IPS-NIHi7 (cell line): ENCODE results near the gene ITIH5.
"Not testable (repeated sequence)": the region's sequence is repeated elsewhere in the genome, so short reads cannot be mapped to it uniquely, and the experiment has no call there.

ENCODE experiments used
- DNase-seq: peaks from one replicate; pipeline ENCODE4 v3.0.0; 2012; ENCODE audit warnings: mixed read lengths; ENCODE audit errors: extremely low spot score

ITIH5 gene

DNA sequence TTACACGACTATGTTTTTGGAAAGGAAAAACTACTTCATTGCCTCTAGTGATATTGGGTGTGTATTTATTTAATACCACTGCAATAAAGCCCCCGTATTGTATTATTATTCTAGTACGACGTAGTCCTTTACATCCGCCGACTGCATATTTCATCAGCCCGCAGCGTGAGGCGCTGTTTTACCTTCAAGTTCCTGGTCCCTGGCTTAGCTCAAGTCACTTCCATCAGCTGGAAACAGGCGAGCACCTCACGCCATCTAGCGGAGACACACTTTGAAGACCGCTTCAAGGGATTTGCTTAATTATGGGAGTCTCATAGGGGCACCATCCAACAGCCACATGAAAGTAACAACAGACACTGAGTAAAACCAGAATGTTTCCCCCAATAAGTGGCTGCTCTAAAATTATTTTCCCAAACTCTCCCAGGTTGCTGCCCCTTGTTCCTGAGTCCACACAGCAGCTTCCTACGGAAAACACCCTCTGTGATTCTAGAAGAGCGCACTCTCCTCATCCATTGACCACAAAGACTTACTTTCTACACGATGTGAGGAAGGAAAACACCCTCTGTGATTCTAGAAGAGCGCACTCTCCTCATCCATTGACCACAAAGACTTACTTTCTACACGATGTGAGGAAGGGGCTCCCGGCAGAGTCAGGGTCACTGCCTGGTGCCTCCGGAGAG lies 20.6 kb upstream of the ITIH5 start:
- peak; percentile 91 for DNase-seq

DNA sequence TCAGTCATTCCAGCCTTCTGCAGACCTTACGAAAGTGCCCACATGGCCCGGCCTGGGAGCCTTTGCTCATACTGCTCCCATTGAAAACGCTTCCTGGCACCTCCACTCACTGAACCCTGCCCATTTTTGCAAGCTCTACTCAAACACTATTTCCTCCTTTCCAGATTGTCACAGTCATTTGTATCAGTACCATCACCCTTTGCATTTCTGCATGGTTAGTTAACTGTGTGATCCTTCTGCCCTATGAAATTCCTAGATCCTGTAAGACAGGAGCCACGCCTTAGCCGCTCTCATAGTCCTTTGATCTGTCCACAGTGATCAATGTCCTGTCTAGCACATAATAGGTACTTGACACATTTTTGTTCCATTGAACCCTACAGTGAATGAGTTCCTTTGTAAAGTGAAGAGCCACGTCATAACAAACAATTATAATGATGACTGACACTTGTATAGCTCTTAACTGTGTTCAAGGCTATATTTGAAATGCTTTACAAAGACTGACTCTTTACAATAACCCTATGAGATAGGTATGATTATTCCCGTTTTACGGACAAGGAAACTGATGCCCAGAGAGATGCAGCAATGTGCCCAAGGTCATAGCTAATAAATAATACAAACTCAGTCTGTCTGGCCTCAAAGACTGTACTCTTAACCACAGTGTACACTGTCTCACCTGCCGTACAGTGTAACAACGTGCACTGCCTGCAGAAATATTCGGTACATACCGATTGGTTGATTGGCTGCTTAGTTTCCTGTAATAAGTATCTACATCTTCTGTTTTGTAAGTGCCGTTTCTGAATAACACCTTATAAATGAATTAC lies 19.8 kb upstream of the ITIH5 start:
- DNase-seq, result no peak

DNA sequence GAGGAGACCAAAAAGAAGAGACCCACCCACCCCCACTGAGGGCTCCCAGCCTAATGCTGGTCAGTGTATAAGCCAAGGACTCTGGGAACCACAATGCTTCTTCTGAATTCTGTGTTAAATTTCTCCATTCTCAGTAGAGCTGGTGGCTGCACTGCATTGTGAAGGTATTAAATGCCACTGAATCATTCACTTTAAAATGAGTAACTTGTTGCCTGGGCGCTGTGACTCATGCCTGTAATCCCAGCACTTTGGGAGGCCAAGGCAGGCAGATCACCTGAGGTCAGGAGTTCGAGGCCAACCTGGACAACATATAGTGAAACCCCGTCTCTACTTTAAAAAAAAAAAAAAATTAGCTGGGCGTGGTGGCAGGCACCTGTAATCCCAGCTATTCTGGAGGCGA lies 13.3 kb upstream of the ITIH5 start:
- DNase-seq, result not testable (repeated sequence)

DNA sequence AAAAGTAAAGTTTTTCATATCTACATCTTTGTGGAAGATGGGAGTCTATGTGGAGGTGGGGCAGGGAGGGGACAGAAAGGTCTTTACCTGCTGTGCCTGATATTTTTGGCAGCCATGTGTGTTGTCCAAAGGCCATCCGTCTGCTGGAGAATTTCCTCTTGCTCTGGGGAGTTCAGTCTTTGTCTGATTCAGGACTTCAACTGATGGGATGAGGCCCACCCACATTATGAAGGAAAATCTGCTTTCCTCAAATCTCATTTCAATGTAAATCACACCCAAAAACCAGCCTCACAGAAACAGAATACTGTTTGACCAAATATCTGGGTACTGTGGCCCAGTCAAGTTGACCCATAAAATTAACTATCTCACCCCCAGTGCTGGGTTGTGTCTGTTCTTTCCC lies 12.5 kb upstream of the ITIH5 start:
- DNase-seq, result no peak

DNA sequence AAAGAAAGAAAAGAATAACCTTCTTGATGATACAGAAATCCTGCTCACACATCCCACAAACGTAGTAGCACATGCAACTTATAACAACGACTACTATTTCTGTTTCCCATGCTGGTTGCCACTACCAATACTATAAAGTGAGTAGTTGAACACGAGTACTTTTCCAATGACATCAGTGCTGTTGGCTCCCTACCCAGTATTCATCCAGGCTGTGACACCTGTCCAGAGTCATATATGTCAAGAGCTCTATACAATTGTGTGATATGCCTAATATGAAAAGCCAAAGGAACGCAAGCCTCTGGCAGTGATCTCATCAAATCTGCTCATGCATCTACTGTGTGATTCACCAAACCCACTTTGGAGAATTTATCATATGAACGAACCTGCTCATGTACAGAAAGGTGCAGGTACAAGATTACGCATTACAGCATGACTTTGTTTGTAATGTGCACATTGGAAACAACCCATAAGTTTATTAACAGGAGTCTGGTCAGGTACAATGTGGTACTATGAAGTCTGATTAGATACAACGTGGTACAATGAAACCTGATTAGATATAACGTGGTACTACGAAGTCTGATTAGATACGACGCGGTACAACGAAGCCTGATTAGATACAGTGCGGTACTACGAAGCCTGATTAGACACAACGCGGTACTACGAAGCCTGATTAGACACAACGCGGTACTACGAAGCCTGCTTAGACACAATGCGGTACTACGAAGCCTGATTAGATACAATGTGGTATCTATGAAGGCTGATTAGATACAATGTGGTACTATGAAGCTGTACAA lies 5.8 kb upstream of the ITIH5 start:
- DNase-seq, result no peak

DNA sequence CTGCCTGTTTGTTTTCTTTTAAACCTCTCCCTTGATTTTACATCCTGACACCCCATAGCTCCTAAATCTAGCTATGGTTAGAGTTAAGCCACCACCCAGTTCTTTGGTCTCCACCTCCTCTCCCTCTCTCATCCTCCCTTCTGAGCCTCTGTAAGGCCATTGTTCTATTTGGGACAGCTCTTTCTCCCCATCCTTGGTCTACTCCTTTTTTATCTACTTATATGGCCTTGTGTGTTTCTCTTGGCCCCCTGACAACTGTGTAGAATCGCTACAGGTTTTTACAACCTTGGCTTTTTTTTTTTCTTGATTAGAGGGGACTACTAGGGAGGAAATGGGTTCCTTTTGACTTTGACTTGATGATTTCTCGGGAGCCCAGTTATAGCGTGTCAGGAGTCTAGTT lies 3.4 kb upstream of the ITIH5 start:
- DNase-seq, result no peak

DNA sequence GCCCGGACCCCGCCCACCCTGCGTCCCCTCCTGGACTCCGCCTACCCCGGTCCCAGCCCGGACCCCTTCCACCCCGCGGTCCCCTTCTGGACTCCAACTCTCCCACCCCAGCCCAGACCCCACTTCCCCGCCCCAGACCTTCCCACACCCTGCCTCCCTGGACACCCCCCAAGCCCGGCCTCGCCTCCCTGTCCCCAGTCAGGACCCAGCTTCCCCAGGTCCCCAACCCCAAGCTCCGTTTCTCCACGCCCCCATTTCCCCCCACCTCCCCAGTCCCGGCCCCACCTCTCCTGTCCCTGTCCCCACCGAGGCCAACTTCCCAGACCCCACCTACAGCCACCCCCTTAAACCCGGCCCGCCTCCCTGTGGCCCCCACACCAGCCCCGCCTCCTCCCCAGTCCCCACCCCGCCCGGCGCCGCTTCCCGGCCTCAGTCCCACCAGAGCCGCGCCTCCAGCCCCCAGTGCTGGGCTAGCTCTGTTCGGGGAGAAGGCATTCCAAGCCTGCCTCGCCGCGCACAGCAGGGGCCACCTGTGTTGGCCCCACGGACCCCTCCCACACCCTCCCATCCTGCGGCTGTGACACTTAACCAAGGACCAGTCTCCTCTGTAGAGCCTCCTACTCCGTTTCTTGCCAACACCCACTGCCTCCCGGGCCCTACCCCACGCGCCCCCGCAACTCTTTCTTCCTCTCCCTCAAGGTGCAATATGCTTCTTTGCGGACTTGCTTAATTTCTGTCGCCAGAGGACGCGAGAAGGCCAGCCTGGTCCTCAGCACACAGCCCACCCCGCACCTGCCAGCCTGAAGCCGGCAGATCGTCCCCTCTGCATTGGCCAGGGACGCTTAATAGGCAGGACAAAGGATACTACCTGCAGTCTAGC lies 736 bp upstream of the ITIH5 start:
- peak; percentile 58 for DNase-seq

DNA sequence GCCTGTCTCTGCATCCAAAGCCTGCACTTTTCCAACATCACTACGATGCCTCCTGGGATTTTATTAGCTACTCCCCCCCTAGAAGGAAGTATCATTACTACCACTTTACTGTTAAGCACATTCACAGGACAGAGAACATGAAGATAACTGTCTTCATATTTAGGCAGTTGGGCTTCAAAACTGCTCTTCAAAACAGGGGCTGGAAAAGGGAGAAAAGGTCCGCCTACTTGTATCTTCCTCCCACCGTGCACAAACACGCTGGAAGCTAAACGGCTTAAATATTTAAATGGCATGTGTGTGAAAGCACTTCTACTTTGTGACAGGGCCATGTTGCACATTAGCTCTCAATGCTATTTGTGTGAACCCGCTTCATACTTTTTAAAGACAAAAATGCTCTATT lies 999 bp downstream of the ITIH5 start:
- no peak for DNase-seq

DNA sequence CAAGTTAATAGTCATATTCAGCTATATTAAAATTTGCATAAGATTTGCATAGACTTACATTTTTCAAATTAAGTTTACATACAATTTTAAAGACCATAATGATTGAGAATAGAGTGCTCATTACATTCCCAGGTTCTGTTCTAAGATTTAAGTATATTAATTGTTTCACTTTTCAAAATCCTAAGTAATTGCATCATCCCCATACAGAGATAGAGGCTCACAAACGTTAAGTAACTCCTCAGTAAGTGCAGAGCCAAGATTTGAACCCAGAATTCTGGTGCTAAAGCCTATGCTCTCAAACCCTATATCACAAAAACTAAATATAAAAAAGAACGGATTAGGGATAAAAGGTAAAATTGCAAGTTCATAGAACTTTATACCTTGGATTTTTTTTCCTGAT lies 2.1 kb downstream of the ITIH5 start:
- DNase-seq, result no peak

DNA sequence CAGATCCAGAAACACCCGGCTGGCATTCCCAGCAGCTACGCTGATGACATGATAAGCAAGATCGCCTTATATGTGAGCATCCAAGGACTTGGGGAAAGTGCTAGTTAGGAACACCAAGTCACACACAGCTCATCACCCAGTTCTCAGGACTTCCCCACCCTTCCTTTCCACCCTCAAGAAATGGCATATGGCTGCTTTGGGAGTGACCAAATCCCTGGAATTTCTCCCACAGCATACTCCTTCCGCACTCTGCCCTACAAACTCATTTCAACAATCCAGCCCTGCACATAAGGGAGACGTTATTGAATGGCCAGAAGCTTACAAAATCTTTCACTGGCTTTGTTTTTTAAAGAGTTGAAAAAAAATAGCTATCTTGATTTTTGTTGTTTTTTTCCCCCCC lies 4.2 kb downstream of the ITIH5 start:
- no peak for DNase-seq

DNA sequence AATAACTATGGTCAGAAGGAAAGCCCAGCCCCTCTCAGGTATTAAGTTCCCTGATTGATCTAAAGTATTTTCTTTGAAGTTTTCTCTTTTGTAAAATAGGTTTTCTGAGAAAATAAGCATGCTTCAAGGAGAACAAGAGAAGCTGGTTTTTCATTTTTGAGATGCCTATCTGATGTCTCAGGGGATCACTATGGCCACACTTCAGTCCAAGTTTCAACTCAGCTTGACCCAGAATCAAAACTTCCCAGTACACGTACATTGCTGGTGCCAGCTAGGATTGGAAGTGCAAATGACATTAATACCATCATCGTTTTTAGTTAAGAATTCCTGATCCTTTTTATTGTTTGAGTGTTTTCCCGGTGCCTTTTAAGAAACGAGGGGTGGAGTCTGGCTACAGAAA lies 7.2 kb downstream of the ITIH5 start:
- no peak for DNase-seq

DNA sequence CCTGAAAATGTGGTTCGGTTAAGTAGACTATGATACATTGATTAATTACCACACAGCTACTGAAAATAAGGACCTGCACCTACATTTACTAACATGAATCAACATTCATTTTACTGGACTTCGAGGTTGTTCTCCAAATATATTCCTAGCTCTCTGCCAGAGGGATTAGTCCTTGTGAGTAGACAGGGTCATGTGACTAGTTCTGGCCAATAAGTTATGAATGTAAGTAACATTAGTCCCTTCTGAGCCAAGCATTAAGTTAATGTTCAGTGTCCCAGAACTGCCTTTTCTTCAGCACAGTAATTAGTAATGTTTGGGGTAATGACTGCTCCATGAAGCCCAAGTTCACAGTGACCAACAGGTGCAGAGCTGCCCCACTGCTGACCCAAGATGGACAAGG lies 9.2 kb downstream of the ITIH5 start:
- no peak for DNase-seq

DNA sequence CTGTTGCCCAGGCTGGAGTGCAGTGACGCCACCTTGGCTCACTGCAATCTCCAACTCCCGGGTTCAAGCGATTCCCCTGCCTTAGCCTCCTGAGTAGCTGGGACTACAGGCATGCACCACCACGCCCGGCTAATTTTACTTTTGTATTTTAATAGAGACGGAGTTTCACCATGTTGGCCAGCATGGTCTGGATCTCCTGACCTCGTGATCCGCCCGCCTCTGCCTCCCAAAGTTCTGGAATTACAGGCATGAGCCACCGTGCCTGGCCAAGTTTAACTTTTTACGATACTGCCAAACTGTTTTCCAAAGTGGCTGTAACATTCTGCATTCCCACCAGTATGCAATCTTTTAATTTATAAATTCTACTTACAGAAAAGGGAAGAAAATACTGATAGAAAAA lies 9.7 kb downstream of the ITIH5 start:
- not testable (repeated sequence) for DNase-seq

DNA sequence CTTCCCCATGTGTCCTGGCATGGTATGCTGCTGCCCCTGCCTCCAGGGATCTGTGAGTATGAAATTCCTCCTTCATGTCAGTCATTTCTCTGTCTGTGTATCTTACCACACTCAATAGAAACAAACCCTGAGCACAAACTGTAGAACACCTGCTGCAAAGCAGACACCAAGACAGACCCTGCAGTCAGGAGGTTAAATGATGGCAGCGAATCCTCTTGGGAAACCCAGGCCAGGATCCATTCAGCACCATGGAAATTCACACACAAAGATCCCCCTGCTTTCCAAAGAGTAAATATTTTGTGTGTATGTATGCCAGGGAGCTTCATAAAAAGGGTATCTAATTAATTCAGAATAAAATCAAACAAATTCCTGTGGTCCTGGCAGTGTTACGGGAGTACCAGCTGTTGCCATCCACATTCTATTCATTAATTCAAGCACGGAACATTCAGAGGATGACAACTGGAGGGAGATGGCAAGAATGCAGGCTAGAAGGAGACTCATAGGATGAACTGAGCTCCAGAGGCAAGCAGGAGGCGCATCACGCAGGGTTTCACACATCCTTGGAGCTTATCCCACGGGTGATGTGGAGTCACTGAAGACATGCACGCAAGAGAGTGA lies 14.8 kb downstream of the ITIH5 start:
- no peak for DNase-seq

DNA sequence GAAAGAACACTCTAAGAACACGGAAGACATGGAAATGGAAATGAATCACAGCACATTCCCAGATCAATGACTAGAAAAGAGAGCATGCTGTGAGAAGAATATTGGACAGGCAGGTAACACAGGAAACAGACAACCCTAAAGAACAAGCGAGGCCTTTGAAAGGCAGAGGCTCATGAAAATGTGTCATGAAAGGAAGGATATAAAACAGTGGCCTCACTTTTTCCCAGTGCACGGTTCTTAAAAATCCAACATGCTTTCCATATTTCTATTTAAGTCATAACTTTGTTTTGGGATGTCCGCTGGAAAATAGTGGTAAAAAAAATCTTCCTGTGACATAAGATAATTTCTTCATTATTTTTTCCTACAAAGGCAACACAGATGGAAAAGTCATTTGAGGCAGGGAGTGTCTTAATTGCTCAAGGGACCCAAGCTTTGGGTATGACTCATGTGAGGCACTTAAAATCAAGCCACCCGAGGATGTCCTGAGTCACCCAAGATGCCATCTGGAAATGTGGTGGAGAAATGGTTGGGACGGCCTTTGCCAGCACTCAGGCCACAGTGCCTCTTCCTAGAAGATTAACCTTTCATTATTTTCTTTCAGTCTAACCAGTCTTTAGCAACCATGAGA lies 17.0 kb downstream of the ITIH5 start:
- no peak for DNase-seq

DNA sequence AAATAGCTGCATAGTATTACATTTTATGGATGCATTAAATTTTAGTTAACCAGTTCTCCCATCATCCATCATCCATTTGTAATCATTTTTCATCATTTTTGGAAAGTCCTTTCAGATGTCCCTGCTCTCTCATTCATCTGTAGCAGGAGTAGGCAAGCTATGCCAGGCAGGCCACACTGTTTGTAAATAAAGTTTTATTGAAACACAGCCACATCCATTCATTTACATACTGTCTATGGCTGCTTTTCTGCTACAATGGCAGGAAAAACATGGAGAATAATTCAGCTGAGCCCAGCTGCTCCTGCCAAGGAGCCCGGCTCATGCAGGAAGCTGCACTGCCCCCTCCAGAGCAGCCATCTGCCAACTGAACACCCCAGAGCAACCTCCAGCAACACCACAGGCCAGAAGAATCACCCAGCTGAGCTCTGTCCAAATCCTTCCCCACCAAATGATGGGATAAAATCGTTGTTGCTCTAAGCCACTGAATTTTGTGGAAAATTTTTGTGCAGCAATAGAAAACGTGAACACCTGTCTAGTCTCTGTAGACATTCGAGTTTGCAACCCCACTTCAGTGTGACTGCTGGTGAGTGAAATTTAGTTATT lies 19.6 kb downstream of the ITIH5 start:
- no peak for DNase-seq

DNA sequence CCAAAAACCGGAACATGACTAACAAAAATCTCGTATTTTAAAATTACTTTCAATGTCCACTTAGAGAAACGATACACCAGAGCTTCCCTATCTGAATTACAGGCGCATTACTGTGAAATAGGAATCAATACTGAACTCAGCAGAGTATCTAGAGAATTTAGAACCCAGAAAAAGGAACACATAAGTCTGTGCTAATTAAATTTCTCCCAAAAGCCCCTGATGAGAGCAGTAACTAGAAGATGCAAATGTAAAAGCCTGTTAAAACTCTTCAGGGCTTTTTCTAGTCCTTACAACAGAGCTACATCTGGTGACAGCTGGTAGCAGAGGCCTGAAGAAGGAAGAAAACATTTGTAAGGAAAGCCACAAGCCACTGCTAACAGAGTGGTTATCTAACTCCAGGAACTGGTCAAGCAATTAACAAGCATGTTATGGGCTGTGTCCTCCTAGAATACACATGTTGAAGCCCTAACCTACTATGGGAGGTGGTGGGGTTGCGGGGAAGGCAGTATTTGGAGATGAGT lies 24.2 kb downstream of the ITIH5 start:
- DNase-seq, result no peak

DNA sequence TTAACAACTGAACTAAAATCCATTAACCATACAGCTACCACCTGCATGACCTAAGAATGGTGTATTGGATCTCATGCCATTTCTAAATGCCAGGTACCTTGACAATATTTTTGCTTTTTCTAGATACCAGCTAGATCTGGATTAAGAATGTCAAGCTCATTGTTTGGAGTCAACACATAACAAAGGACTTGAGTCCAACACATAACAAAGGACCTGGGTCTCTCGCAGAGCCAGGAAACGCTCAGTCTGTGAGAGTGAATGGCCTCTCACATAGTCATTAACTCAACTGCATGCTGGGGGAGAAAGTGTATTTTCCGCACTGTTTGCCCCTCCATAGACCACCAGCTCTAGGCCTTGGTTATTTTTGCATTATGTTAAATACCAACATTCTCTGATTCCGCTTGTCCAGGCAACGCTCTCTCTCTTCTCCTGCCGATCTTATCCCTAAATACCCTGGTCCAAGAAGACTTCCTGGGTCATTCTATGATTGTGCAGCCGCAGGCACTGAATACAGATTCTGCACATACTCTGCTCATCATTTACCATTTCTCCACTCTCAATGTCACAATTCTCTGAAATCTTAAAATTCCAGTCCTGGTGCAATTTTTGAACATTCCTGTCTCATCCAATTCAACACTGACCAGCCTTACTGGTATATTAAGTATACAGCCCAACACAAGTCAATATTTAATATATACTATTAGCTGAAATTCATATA lies 31.2 kb downstream of the ITIH5 start:
- DNase-seq, result peak; percentile 55

DNA sequence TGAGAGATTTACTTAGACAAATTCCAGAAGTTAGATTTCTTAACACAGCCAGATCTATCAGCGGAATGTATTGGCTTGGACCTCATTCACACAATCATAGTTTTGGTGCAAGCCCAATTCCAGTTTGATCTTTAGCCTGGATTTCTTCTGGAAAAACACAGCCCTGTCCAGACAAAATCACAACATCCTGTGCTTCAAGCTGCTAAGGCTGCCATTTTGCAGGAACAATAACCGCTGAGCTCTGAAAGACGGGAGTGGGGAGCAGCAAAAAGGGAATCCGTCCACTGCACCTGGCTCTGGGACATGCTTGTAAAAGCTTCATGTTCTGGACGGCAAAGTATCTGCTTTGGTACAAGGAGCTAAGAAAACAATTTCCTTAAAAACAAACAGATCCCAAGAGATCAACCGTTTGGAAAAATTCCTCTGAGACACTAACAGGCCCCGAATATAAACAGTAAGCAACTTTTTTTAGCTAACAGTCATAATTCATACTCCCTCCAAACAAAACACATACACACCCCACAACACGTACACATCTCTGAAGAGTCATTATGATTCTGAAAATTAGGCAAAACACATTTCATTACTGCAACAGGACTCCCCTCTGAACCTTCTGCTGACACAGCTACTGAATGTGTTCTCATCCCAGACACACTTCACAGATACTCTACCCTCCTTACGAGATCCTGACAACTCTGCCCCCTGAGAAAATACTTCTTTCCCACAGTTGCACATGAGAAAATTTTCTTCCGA lies 32.4 kb downstream of the ITIH5 start:
- DNase-seq, result no peak
